WI38 (cell line): ENCODE results near the gene TMEM255B.
"Not testable (repeated sequence)": the region's sequence is repeated elsewhere in the genome, so short reads cannot be mapped to it uniquely, and the experiment has no call there.

Experiments
- H3K4me3 ChIP-seq: 2 replicates; pipeline ENCODE4 v1.5.1; 2011; ENCODE audit warnings: low read depth, mild to moderate bottlenecking, control low read depth, low read length
- TF ChIP-seq, protein P1 (sequence below): IDR thresholded peaks from 2 replicates; pipeline ENCODE4 v1.5.1; 2012; ENCODE audit warnings: low read depth, mild to moderate bottlenecking, control low read depth, low read length

Gene TMEM255B

DNA sequence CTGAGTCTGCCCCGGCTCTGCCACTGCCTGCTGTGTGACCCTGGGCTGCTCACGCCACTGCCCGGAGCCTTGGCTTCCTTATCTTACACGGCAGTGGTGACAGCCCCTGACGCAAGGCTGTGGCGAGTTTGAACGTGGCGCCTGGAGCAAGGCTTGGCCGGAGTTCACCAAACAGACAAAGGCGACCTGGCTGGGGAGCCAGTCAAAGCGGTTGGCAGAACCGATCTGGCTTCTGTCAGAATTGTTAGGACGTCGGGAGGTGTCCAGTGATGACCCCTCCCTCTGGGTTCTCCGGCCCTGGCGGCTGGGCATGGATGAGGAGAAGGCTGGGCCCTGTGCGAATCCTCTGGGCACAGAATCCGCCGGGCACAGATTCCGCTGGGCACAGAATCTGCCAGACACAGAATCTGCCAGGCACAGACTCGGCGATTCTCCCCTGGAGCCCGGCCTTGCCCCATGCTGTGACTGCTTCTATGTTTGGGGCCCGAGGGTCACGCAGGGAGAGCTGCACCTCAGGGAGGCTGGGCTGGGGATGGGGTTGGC, 11.7 kb upstream of the TMEM255B start:
- H3K4me3 ChIP-seq = no peak overlapping the region
- TF ChIP-seq, protein P1, sequence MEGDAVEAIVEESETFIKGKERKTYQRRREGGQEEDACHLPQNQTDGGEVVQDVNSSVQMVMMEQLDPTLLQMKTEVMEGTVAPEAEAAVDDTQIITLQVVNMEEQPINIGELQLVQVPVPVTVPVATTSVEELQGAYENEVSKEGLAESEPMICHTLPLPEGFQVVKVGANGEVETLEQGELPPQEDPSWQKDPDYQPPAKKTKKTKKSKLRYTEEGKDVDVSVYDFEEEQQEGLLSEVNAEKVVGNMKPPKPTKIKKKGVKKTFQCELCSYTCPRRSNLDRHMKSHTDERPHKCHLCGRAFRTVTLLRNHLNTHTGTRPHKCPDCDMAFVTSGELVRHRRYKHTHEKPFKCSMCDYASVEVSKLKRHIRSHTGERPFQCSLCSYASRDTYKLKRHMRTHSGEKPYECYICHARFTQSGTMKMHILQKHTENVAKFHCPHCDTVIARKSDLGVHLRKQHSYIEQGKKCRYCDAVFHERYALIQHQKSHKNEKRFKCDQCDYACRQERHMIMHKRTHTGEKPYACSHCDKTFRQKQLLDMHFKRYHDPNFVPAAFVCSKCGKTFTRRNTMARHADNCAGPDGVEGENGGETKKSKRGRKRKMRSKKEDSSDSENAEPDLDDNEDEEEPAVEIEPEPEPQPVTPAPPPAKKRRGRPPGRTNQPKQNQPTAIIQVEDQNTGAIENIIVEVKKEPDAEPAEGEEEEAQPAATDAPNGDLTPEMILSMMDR = no peak

DNA sequence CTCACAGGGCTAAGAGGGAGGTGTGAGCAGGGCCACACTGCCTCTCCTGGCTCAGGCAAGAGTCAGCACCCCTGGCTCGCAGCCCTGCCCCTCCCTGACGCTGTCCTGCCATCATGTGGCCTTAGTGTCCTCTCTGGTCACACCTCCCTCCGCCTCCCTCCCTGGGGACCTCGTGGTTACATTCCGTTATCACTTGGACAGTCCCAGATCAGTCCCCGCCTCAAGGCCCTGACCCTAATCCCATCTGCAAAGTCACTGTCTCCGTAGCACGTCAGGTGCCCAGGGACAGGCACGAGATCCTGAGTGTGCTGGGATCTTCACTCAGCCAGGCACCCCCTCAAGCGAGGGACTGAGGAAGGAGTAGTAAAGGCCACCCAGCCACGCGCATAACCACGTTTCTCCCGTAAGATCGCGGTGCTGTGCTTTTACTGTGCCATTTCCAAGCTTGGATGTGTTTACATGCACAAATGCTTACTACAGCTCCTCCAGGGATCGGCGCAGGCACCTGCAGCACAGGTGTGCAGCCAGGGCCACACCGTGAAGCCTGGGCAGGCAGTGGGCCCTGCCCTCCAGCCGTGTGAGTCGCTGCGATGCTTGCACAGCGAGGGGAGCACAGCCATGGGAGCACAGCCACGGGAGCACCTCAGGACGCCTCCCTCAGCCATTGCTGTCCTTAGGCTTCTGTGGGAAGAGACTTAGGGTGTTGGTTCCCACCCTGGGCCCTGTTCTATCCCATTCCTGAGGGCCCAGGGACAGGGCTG, 10.7 kb upstream of the TMEM255B start:
- TF ChIP-seq, protein P1 = no peak
- no peak overlapping the region for H3K4me3 ChIP-seq

DNA sequence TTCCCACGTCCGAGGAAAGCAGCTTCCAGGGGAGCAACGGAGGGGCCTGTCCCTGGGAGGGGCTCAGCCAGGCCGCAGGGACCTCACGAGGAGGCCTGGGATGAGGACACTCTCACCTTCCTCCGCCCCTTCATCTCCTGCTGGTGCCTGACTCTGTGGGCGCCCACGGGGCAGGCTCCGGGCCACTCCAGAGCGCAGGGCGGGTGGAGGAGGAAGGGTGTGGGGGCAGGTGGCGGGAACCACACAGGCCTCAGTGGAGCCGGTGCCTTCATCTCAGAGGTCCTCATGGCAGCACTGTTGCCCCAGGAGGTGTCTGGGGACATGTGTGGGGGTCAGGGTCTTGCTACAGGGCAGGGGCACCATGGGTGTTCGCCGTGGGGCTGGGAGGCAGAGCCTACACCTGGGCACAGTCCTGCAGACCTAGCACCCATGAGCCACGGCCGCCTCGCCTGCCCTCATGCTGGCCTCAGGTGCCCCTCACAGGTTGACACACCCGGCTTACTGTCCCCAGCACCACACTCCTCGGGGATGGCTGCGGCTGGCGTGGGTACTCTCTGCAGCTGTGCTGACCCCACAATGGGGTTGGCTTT, 10.1 kb upstream of the TMEM255B start:
- TF ChIP-seq, protein P1 = no peak
- H3K4me3 ChIP-seq = no peak overlapping the region

DNA sequence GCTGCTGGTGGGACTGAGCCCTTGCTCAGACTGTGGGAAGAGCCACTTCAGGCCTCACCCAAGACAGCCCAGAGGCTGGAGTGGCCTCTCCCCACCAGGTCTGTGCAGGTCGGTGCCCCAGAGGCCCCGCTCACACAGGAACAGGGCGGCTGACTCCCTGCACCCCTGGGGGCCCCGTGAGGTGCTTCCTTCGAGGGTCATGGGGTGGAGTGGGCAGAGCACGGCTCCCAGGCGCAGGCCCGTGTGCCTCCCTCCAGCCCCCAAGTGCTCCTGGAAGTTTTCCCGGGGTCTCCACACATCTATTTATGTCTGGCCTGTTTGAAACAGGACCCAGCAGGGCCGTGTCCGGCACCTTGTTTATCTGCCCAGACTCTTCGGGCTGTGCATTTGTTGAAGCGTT, 9.5 kb upstream of the TMEM255B start:
- no peak overlapping the region for H3K4me3 ChIP-seq
- TF ChIP-seq, protein P1 = no peak

DNA sequence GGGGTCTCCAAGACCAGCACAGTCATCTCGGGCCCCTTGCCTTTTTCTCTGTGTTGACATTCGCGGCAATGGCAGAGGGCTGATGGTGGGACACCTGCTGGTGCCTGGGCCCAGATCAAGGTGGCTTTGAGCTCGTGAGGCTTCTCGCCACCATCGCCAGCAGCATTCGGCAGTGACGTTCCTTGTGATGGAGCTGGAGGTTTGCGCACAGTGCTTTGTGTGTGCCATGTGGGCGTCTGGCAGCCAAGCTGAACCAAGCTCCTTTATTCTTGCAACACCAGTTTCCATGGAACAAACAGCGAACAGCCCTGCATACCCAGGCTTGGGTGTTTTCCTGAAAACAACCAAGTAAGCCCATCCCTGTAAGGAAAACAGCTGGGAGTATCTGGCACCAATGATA, 9.1 kb upstream of the TMEM255B start:
- TF ChIP-seq, protein P1 = no peak
- H3K4me3 ChIP-seq = no peak overlapping the region

DNA sequence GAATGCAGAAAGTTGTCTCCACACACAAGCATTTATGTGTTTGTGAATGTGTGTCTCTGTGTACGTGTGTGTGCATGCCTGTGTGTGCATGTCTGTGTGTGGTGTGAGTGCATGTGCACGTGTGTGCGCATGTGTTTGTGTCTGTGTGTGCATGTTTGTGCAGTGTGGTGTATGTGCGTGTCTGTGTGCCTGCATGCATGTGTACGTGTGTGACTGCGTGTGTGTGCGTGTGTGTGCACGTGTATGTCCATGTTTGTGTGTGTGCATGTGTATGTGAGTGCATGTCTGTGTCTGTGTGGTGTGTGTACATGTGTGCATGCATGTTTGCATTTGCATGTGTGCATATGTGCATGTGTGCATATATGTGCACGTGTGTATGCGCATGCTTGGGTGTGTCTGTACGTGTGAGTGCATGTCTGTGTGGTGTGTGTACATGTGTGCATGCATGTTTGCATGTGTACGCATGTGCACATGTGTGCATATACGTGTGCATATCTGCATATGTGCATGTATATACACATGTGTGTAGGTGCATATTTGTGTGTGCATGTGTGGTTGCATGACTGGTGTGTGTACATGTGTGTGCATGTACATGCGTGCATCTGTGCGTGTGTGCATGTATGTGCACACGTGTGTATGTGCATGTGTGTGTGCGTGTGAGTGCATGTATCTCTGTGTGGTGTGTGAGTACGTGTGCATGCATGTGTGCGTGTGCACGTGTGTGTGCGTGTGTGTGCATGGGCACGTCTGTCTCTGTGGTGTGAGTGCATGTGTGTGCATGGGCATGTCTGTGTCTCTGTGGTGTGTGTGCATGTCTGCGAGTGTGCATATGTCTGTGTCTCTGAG, 8.2 kb upstream of the TMEM255B start:
- no peak overlapping the region for H3K4me3 ChIP-seq
- TF ChIP-seq, protein P1 = no peak

DNA sequence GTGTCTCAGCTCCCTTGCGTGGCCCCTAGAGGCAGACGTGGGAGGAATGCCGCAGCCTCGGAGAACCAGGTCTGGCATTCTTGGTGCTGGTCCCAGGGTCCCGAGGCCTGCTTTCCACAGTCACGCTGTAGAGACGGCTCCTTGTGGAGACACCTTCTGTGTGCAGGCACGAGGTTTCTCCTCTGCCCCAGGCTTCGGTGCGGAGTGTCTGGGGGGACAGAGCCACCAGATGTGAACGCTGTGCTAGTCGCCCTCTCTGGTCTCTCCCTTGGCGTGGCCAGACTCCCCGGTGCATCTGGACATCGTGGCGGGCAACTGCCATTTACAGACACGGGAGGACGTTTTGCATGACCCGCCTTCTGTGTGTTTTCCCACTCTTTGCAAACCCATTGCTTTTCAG, 7.5 kb upstream of the TMEM255B start:
- TF ChIP-seq, protein P1 = no peak
- no peak overlapping the region for H3K4me3 ChIP-seq

DNA sequence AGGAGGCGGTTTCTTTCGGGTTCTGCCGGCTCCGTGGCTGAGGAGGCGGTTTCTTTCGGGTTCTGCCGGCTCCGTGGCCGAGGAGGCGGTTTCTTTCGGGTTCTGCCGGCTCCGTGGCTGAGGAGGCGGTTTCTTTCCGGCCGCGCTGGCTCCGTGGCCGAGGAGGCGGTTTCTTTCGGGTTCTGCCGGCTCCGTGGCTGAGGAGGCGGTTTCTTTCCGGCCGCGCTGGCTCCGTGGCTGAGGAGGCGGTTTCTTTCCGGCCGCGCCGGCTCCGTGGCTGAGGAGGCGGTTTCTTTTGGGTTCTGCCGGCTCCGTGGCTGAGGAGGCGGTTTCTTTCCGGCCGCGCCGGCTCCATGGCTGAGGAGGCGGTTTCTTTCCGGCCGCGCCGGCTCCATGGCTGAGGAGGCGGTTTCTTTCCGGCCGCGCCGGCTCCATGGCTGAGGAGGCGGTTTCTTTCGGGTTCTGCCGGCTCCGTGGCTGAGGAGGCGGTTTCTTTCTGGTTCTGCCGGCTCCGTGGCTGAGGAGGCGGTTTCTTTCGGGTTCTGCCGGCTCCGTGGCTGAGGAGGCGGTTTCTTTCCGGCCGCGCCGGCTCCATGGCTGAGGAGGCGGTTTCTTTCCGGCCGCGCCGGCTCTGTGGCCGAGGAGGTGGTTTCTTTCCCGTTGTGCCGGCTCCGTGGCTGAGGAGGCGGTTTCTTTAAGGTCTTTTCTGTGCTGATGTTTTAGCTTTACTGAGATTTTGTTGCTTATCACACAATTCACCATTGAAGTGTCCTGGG, 6.6 kb upstream of the TMEM255B start:
- H3K4me3 ChIP-seq = not testable (repeated sequence)
